Measurements from ENCODE around the gene LRRC59.

Gene LRRC59

GRCh38 chr17:50354198-50354597, 43.1 kb downstream of the LRRC59 start:
- ChIA-PET CTCF (no interaction called here), POLR2A (ENCODE audit: low non-redundant PET) (no interaction called here)

GRCh38 chr17:50353600-50354195, 43.6 kb downstream of the LRRC59 start:
- ChIA-PET CTCF (no interaction called here), POLR2A (ENCODE audit: low non-redundant PET) (no interaction called here)
- H3K27ac ChIP-seq = peak overlapping the region; percentile 41; the same call in 1 of the 2 replicates
- DNase-seq (ENCODE audit: low spot score) = no peak
- TF ChIP-seq, protein P1, sequence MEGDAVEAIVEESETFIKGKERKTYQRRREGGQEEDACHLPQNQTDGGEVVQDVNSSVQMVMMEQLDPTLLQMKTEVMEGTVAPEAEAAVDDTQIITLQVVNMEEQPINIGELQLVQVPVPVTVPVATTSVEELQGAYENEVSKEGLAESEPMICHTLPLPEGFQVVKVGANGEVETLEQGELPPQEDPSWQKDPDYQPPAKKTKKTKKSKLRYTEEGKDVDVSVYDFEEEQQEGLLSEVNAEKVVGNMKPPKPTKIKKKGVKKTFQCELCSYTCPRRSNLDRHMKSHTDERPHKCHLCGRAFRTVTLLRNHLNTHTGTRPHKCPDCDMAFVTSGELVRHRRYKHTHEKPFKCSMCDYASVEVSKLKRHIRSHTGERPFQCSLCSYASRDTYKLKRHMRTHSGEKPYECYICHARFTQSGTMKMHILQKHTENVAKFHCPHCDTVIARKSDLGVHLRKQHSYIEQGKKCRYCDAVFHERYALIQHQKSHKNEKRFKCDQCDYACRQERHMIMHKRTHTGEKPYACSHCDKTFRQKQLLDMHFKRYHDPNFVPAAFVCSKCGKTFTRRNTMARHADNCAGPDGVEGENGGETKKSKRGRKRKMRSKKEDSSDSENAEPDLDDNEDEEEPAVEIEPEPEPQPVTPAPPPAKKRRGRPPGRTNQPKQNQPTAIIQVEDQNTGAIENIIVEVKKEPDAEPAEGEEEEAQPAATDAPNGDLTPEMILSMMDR (conservative IDR thresholded peaks at IDR 0.05; ENCODE audit: low read depth) = no peak

More at GRCh38 chr17:50354198-50354597, 43.1 kb downstream of the LRRC59 start:
- no peak overlapping the region for H3K27ac ChIP-seq
- TF ChIP-seq, protein P1 (conservative IDR thresholded peaks at IDR 0.05; ENCODE audit: low read depth) = no peak
- no peak for DNase-seq (ENCODE audit: low spot score)

DNA sequence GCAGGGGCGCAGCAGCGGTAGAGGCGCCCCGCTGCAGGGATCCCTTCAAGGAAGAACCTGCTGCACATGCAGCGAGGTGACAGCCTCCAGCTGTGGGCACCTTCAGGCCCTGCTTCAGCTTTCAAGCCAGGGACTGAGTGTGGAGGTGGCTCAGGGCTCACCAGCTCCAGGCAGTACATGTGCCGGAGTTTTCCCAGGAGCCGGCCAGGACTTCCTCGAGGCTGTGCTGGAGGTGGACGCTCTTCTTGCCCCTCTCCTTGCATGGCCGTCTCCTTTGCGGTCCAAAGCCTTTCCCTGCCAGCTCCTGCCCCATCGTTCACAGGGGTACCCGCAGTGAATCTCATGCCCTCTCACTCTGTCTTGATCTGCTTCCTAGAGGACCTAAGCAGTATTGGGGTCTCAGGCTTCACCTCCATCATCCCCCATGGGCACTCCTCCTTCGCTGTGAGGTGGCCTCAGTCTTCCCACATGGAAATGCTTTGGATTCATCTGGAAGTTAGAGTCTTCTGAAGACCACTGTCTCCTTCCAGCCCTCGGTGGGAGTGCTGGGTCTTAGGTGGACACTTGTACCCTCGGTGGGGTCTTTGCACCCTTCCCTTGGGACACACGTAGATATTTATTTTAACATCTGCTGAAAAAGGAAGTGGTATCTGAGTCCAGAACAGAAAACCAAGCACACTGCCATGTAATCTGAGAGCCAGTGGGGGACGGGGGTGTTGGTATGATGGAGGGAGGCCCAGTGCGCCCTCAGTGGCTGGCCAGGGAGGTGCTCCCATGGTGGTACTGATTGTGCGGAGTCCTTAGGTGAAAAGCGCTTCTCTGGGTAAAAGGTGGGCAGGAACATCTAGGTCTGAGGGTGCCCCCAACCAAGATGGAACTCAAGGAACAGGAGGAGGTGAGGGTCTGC, 44.4 kb downstream of the LRRC59 start:
- POLR2A ChIA-PET (ENCODE audit: low non-redundant PET) = no interaction called here
- peak overlapping the region; percentile 41 for H3K27ac ChIP-seq
- CTCF ChIA-PET = interaction anchor here (0.5 to 0.8 kb wide), 2 partner anchors 125 to 165 kb away, joined by 3 read pairs; no protein-coding TSS in a partner anchor
- DNase-seq (ENCODE audit: low spot score) = no peak
- TF ChIP-seq, protein P1 (conservative IDR thresholded peaks at IDR 0.05; ENCODE audit: low read depth) = no peak

- peak overlapping the region; percentile 41 for H3K27ac ChIP-seq
- POLR2A ChIA-PET (ENCODE audit: low non-redundant PET) = interaction anchor here (0.6 kb wide), 1 partner anchor 23 kb away, joined by 3 read pairs; no protein-coding TSS in a partner anchor
- TF ChIP-seq, protein P1 (conservative IDR thresholded peaks at IDR 0.05; ENCODE audit: low read depth) = no peak
- CTCF ChIA-PET = interaction anchor here (0.5 to 0.8 kb wide), 2 partner anchors 126 to 164 kb away, joined by 3 read pairs; no protein-coding TSS in a partner anchor
- no peak for DNase-seq (ENCODE audit: low spot score)
These were observed 45.1 kb downstream of the LRRC59 start for GRCh38 chr17:50352072-50352692.

DNA sequence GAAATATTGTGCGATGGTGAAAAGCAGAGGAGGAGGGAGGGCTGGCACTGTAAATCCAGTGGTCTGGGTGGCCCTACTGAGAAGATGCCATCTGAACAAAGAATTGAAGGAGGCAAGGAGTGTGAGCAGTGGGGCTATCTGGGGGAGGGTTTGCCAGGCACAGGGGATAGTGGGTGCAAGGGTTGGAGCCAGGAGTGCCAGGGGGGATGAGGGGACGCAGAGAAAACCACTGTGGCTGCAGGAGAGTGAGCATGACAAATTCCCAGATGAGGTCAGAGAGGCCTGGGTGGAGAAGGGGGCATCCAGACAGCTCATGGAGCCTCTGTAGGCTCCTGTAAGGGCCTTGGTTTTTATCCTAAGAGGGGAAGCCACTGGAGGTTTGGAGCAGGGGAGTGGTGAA, 46.6 kb downstream of the LRRC59 start:
- POLR2A ChIA-PET (ENCODE audit: low non-redundant PET) = no interaction called here
- CTCF ChIA-PET = no interaction called here
- no peak for DNase-seq (ENCODE audit: low spot score)
- TF ChIP-seq, protein P1 (conservative IDR thresholded peaks at IDR 0.05; ENCODE audit: low read depth) = no peak
- peak overlapping the region; percentile 18; the same call in 1 of the 2 replicates for H3K27ac ChIP-seq

- TF ChIP-seq, protein P1 (conservative IDR thresholded peaks at IDR 0.05; ENCODE audit: low read depth) = no peak
- peak overlapping the region; percentile 73 for H3K27ac ChIP-seq
- DNase-seq (ENCODE audit: low spot score) = no peak
- ChIA-PET POLR2A (ENCODE audit: low non-redundant PET) (no interaction called here), CTCF (interaction anchor here (0.8 to 2.0 kb wide), 2 partner anchors 13 to 107 kb away, joined by 4 to 7 read pairs; no protein-coding TSS in a partner anchor)
These were observed 48.1 kb downstream of the LRRC59 start for GRCh38 chr17:50349243-50349600.

Data from RWPE1 (cell line).